HEK293 (cell line): ENCODE results near the gene LAG3.

ENCODE experiments used
- RBAK ChIP-seq: fragments of 450-650 bp; formaldehyde crosslinking; IDR thresholded peaks from 2 replicates; pipeline ENCODE4 v1.5.1; 2016; ENCODE audit warnings: missing biosample characterization, missing genetic modification characterization
- SP7 ChIP-seq: fragments of 450-650 bp; formaldehyde crosslinking; IDR thresholded peaks from 2 replicates; pipeline ENCODE4 v1.5.1; 2016; ENCODE audit warnings: missing biosample characterization, missing genetic modification characterization
- ZBTB8A ChIP-seq: fragments of 450-650 bp; formaldehyde crosslinking; IDR thresholded peaks from 2 replicates; pipeline ENCODE4 v1.5.1; 2016; ENCODE audit warnings: missing biosample characterization, missing genetic modification characterization
- ZNF10 ChIP-seq: fragments of 450-650 bp; formaldehyde crosslinking; IDR thresholded peaks from 2 replicates; pipeline ENCODE4 v1.5.1; 2017; ENCODE audit warnings: missing biosample characterization, missing genetic modification characterization
- ZNF174 ChIP-seq: fragments of 450-650 bp; formaldehyde crosslinking; IDR thresholded peaks from 2 replicates; pipeline ENCODE4 v1.5.0; 2017; ENCODE audit warnings: missing biosample characterization, mild to moderate bottlenecking, missing genetic modification characterization
- ZNF214 ChIP-seq: fragments of 450-650 bp; formaldehyde crosslinking; IDR thresholded peaks from 2 replicates; pipeline ENCODE4 v1.5.1; 2017; ENCODE audit warnings: missing biosample characterization, mild to moderate bottlenecking, missing genetic modification characterization, borderline replicate concordance
- ZNF274 ChIP-seq, 2 experiments: fragments of 200-500 bp in 1 of 2; fragments of 450-650 bp in 1 of 2; sonication (Bioruptor generic) in 1 of 2; formaldehyde crosslinking in 1 of 2; IDR thresholded peaks; 2 replicates each; pipeline versions ENCODE4 v1.5.1 to v1.6.1; 2014 to 2016; ENCODE audit warnings: borderline replicate concordance in 1 of 2, inconsistent platforms in 1 of 2, low read length in 1 of 2, missing biosample characterization in 1 of 2, missing genetic modification characterization in 1 of 2
- ZNF341 ChIP-seq: fragments of 450-650 bp; formaldehyde crosslinking; IDR thresholded peaks from 2 replicates; pipeline ENCODE4; 2016; ENCODE audit warnings: low read depth, missing biosample characterization, missing genetic modification characterization
- ZNF366 ChIP-seq: fragments of 450-650 bp; formaldehyde crosslinking; conservative IDR thresholded peaks from 2 replicates; pipeline ENCODE4 v1.5.1; 2016; ENCODE audit warnings: missing biosample characterization, missing genetic modification characterization
- ZNF610 ChIP-seq: fragments of 450-650 bp; formaldehyde crosslinking; IDR thresholded peaks from 2 replicates; pipeline ENCODE4 v1.5.1; 2016; ENCODE audit warnings: missing biosample characterization, missing genetic modification characterization, borderline replicate concordance
- ZNF629 ChIP-seq: fragments of 450-650 bp; formaldehyde crosslinking; IDR thresholded peaks from 2 replicates; pipeline ENCODE4 v1.5.1; 2017; ENCODE audit warnings: missing biosample characterization, missing genetic modification characterization
- ZSCAN30 ChIP-seq: fragments of 450-650 bp; IDR thresholded peaks from 2 replicates; pipeline ENCODE4 v1.5.1; 2018; ENCODE audit warnings: missing biosample characterization, mild to moderate bottlenecking, missing genetic modification characterization, moderate library complexity
- TF ChIP-seq, protein P1 (sequence below): fragments of 450-650 bp; formaldehyde crosslinking; IDR thresholded peaks from 2 replicates; pipeline ENCODE4 v1.5.1; 2017; ENCODE audit warnings: missing biosample characterization, missing genetic modification characterization
- TF ChIP-seq, protein P2 (sequence below): fragments of 450-650 bp; formaldehyde crosslinking; IDR thresholded peaks from 2 replicates; pipeline ENCODE4 v1.5.1; 2016; ENCODE audit warnings: missing biosample characterization, missing genetic modification characterization
- TF ChIP-seq, protein P3 (sequence below): fragments of 450-650 bp; formaldehyde crosslinking; IDR thresholded peaks from 2 replicates; pipeline ENCODE4 v1.5.1; 2016; ENCODE audit warnings: missing biosample characterization, missing genetic modification characterization, borderline replicate concordance
- TF ChIP-seq, protein P4 (sequence below): fragments of 450-650 bp; formaldehyde crosslinking; IDR thresholded peaks from 2 replicates; pipeline ENCODE4 v1.5.1; 2017; ENCODE audit warnings: missing biosample characterization, missing genetic modification characterization
- TF ChIP-seq, protein P5 (sequence below): fragments of 450-650 bp; formaldehyde crosslinking; IDR thresholded peaks from 2 replicates; pipeline ENCODE4 v1.5.1; 2016; ENCODE audit warnings: missing biosample characterization, missing genetic modification characterization

LAG3 gene

DNA sequence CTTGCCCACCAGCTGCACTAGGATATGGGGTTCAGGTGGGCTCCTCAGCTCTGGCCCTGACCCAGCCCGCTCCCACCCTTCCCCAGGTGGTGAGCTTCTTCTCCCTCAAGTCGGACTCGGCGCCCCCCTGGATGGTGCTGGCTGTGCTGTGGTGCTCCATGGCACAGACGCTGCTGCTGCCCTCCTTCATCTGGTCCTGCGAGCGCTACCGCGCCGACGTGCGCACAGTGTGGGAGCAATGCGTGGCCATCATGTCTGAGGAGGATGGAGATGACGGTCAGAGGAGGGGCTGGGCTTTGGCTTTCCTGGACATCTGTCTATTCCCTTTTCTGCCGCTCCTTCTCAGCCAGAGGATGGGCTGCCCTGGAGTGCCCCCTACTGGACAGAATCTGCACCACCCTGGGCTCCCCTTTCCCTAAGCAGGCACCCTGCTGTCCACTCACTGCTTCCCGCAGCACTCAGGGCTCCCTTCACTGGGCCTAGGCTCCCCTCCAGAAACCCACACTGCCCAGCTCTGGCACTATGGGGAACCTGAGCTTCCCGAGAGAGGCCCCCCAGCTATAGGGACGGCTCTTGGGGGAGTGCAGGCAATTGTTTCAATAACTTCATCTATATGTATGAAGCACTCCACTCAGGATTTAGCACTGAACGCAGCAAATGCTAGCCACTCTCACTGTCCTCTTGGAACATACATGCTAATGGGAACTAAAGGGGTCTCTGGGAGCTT lies 53.2 kb downstream of the LAG3 start (continued):
- 0 out of 2 replicates have a peak, but pooled peaks have one; percentile 31 for TF ChIP-seq SP7 (tag by site-specific recombination)
- TF ChIP-seq ZNF274 (IDR thresholded peaks at IDR 0.05; ENCODE audit: low read length): no peak
- no peak for TF ChIP-seq ZNF274 (tag by site-specific recombination; IDR thresholded peaks at IDR 0.05; ENCODE audit: borderline replicate concordance)
- no peak for TF ChIP-seq ZNF341
- TF ChIP-seq, protein P1, sequence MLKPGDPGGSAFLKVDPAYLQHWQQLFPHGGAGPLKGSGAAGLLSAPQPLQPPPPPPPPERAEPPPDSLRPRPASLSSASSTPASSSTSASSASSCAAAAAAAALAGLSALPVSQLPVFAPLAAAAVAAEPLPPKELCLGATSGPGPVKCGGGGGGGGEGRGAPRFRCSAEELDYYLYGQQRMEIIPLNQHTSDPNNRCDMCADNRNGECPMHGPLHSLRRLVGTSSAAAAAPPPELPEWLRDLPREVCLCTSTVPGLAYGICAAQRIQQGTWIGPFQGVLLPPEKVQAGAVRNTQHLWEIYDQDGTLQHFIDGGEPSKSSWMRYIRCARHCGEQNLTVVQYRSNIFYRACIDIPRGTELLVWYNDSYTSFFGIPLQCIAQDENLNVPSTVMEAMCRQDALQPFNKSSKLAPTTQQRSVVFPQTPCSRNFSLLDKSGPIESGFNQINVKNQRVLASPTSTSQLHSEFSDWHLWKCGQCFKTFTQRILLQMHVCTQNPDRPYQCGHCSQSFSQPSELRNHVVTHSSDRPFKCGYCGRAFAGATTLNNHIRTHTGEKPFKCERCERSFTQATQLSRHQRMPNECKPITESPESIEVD (tag by site-specific recombination): no peak
- no peak for TF ChIP-seq RBAK (tag by site-specific recombination)
- 0 out of 2 replicates have a peak, but pooled peaks have one; percentile 41 for TF ChIP-seq ZNF10
- no peak for TF ChIP-seq ZBTB8A
- TF ChIP-seq, protein P2, sequence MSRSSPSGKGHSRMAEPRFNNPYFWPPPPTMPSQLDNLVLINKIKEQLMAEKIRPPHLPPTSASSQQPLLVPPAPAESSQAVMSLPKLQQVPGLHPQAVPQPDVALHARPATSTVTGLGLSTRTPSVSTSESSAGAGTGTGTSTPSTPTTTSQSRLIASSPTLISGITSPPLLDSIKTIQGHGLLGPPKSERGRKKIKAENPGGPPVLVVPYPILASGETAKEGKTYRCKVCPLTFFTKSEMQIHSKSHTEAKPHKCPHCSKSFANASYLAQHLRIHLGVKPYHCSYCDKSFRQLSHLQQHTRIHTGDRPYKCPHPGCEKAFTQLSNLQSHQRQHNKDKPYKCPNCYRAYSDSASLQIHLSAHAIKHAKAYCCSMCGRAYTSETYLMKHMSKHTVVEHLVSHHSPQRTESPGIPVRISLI: no peak
- TF ChIP-seq, protein P3, sequence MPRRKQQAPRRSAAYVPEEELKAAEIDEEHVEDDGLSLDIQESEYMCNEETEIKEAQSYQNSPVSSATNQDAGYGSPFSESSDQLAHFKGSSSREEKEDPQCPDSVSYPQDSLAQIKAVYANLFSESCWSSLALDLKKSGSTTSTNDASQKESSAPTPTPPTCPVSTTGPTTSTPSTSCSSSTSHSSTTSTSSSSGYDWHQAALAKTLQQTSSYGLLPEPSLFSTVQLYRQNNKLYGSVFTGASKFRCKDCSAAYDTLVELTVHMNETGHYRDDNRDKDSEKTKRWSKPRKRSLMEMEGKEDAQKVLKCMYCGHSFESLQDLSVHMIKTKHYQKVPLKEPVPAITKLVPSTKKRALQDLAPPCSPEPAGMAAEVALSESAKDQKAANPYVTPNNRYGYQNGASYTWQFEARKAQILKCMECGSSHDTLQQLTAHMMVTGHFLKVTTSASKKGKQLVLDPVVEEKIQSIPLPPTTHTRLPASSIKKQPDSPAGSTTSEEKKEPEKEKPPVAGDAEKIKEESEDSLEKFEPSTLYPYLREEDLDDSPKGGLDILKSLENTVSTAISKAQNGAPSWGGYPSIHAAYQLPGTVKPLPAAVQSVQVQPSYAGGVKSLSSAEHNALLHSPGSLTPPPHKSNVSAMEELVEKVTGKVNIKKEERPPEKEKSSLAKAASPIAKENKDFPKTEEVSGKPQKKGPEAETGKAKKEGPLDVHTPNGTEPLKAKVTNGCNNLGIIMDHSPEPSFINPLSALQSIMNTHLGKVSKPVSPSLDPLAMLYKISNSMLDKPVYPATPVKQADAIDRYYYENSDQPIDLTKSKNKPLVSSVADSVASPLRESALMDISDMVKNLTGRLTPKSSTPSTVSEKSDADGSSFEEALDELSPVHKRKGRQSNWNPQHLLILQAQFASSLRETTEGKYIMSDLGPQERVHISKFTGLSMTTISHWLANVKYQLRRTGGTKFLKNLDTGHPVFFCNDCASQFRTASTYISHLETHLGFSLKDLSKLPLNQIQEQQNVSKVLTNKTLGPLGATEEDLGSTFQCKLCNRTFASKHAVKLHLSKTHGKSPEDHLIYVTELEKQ (tag by site-specific recombination): no peak
- peak; percentile 97 for TF ChIP-seq ZNF610 (tag by site-specific recombination)
- TF ChIP-seq ZNF366 (tag by site-specific recombination): peak; percentile 92
- no peak for TF ChIP-seq ZNF214 (tag by site-specific recombination)
- TF ChIP-seq, protein P4, sequence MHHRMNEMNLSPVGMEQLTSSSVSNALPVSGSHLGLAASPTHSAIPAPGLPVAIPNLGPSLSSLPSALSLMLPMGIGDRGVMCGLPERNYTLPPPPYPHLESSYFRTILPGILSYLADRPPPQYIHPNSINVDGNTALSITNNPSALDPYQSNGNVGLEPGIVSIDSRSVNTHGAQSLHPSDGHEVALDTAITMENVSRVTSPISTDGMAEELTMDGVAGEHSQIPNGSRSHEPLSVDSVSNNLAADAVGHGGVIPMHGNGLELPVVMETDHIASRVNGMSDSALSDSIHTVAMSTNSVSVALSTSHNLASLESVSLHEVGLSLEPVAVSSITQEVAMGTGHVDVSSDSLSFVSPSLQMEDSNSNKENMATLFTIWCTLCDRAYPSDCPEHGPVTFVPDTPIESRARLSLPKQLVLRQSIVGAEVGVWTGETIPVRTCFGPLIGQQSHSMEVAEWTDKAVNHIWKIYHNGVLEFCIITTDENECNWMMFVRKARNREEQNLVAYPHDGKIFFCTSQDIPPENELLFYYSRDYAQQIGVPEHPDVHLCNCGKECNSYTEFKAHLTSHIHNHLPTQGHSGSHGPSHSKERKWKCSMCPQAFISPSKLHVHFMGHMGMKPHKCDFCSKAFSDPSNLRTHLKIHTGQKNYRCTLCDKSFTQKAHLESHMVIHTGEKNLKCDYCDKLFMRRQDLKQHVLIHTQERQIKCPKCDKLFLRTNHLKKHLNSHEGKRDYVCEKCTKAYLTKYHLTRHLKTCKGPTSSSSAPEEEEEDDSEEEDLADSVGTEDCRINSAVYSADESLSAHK: no peak
- TF ChIP-seq ZNF174 (tag by site-specific recombination): no peak
- peak; percentile 48; the same call in 1 of the 2 replicates for TF ChIP-seq ZSCAN30 (tag by site-specific recombination)
- TF ChIP-seq, protein P5, sequence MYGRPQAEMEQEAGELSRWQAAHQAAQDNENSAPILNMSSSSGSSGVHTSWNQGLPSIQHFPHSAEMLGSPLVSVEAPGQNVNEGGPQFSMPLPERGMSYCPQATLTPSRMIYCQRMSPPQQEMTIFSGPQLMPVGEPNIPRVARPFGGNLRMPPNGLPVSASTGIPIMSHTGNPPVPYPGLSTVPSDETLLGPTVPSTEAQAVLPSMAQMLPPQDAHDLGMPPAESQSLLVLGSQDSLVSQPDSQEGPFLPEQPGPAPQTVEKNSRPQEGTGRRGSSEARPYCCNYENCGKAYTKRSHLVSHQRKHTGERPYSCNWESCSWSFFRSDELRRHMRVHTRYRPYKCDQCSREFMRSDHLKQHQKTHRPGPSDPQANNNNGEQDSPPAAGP (tag by site-specific recombination): 0 out of 2 replicates have a peak, but pooled peaks have one; percentile 35
- TF ChIP-seq ZNF629: peak; percentile 41; the same call in 1 of the 2 replicates
